GM21529 (cell line): ENCODE results near the gene ANKRD66.
"Not testable (repeated sequence)": the region's sequence is repeated elsewhere in the genome, so short reads cannot be mapped to it uniquely, and the experiment has no call there.

Source experiments
- ATAC-seq: cut with Tn5 transposase; IDR thresholded peaks from one replicate; pipeline ENCODE4 v1.9.1; 2021; ENCODE audit not compliant: unreplicated experiment

ANKRD66 gene

DNA sequence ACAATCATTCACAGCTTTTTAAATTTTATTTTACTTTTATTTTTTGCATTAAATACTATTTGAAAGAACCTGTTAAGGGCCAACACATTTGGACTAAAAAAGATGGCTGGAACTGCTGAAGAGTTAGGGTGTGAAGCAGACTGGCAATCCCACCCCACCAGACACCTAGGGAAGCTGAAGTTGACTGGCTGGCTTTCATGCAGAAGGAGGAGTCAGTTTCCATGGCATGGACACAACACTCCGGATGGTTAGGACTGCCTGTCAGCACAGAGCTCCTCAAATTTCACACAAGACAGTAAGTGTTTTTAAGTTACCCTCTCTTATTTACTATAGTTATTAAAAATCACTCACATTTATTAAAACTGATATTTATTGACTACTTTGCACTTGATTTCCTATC is at the start of gene ANKRD66:
TSS of gene ANKRD66 (plus strand) at position 238 of the 400 bp plus-strand sequence. CDS start 5,016 bp downstream, outside the sequence.
- no peak for ATAC-seq

DNA sequence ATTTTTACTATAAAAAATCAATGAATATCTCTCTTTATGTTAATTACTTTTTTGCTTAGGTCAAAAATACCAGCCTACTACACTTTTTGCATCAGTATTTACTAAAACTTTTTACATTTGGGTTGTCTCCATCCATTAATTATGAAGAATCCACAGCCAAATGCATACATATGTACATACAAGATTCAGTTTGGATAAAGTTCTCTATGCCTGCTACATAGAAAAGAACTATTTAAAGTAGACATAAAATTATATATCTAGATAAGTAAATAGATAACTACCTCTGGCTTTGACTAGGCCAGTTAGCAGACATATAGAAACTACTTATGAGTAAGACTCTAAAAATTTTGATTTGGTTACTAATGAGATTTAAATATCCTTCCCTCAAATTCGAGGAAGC is 46.8 kb upstream of the ANKRD66 start:
- ATAC-seq: no peak

DNA sequence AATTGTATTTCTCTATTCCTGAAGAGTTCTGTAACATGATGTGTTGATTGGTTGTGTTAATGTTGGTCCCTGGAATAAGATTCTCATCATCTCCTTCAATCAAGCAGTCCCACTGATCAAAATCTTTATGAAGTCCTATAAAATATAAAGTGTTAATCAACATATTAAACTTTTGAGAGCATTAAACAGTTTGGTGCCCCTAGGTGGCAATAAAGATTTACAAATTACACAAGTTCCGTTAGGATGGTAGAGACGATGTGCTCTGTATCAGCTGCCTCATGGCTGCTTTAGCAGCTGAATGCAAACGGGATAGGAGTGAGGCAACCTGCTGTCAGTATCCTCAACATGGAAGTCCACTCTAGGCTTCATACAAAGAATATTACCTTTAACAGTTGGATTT is 42.2 kb upstream of the ANKRD66 start:
- no peak for ATAC-seq

DNA sequence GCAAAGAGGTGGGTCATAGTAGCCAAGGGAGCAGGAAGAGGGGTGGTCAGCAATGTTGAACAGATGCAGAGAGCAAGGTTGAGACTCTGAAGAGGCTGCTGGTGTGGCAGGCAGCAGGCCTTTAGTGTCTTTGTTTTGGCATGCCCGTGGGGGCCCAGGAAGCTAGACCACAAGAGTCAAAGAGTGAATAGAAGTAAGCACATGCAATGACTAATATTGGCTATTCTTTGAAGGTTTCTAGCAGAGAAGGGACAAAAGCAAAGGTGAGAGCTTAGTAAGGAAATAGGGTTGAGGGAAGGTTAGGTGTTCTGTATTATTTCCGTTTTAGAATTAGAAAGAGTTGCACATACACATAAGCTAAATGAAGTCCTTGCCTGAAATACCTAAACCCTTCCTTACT is 40.3 kb upstream of the ANKRD66 start:
- ATAC-seq: no peak

DNA sequence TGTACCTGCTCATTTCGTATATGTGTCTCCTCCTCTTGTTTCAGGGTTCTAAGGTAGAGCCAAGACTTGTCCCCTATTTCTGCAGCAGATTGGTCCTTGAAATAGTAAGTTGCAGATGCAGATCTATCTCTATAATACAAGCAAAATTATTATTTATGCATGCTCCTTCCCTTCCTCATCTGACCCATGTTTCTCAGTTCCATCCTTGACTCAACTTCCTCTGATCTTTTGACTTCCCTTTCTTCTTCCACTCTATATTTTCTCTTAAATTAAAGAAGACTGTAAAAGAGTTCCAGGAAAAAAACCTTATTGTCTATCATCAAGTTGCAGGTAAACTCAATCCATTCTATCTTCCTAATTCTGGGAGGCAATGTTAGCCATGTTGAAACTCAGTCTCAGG is 35.2 kb upstream of the ANKRD66 start:
- ATAC-seq: no peak

DNA sequence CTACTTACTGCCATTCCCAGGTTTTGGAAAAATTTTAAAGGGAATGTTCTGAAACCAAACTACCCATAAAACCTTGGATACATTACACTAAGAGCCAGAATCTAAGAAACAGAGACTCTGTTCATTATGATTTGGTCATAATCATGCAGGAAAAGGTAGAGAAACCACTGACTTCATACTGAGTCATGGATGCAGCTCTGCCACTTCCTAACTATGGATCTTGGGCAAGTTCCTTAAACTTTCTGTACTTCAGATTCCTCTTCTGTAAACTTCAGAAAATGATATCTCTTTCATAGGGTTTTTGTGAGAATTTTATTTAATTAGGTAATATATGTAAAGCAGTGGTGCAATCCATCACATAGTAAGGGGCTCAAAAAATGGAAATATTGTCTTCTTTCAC is 31.6 kb upstream of the ANKRD66 start:
- no peak for ATAC-seq

DNA sequence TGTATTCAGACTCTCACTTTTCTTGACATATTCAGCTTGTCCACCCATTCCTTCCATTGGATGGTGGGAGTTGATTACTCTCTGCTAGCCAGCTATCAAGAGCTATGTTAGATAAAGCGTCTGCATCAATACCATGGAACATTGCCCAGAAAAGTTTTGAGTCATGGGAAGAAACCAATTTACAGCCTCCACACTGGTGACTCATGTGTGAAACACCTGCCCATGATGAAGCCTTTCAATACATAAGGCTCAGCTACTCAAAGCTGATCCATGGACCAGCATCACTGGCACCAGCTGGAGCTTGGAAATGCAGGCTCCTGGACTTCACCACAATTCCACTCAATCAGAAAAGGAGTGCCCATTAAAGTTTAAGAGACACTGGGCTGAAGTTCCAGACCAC is 27.6 kb upstream of the ANKRD66 start:
- no peak for ATAC-seq

DNA sequence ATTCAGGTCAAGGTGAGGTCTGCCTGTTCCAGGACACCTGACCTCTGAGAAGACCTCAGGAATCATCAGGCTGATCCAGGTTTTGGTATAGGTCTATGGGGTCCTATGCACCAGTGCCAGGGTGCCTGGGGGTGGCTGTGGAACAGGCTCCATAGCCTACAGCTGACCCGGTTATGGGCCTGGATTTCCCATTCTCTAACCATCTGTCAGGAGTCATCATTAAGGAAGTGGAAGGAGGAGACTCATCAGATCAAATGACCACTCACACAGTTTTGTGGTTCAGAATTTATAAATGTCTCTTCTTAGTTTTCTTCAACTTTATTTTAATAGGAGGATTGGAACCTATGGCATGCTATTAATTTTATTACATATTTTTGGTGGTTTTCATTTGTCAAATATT is 26.3 kb upstream of the ANKRD66 start:
- no peak for ATAC-seq

DNA sequence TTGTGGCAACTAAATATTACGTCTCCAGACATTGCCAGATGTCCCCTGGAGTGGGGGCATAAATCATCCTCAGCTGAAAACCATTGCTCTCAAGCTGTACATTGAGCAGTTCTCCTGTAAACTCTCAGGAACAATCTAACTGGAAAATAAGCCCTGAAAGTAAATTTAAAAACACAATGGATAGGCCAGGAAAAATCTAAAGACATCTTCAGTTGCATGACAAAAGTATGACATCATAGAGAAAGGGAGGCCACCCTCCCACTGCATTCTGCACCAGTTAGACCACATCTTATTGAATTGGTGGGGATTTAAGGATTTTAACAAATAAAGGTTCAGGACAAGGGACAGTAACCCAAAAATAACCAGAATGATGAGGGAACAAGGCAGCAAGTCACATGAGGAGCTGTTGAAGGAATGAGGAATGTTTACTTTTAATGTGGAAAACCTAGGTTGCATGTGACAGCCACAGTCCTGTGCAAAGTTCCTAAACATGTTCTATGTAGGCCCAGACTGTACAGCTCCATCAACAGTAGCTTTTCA is 16.9 kb upstream of the ANKRD66 start:
- no peak for ATAC-seq

DNA sequence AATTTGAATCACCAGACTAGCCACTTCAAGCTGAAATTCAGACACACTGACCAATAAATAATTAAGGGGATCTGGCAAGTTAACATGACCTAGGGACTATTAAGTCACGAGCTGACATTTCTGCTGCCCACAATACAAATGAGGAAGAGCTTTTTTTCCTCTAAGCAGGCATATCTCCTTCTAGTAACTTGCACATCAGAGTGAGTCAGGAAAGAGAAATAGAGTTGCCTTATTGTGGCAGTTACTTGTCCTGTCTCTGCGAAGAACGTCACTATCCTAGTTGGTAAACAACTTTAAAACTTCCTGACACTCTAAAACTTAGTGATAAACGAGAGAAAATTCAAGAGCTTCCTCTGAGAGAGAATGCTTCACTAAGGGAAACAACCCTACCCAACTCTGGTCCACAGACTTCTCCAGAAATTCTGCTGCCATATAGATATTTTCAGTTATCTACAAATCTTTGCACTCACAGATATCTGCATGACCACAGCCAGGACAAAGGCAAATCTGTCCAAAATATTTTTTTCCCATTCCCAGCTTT is 15.7 kb upstream of the ANKRD66 start:
- ATAC-seq: no peak

DNA sequence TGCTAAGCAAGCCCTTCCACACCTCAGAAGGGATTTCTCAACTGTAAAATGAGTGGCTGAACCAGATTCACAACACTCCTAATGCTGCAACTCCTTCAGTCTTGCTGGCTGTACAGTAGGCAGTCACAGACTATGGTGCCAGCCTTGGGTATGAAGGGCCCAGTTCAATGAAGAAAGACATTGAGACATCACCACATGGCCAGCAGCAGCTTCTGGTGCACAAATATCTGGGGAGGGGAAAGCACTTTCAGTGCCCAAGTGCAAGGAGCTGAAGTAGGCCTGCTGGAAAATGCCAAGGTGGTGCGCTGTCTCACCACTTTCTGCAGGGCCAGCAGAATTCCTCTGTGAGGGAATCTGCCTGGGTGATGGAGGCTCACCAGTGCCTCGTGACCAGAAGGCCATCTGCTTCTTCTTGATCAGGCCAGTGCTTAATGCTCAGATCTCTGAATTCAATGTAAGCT is 13.4 kb upstream of the ANKRD66 start:
- no peak for ATAC-seq

DNA sequence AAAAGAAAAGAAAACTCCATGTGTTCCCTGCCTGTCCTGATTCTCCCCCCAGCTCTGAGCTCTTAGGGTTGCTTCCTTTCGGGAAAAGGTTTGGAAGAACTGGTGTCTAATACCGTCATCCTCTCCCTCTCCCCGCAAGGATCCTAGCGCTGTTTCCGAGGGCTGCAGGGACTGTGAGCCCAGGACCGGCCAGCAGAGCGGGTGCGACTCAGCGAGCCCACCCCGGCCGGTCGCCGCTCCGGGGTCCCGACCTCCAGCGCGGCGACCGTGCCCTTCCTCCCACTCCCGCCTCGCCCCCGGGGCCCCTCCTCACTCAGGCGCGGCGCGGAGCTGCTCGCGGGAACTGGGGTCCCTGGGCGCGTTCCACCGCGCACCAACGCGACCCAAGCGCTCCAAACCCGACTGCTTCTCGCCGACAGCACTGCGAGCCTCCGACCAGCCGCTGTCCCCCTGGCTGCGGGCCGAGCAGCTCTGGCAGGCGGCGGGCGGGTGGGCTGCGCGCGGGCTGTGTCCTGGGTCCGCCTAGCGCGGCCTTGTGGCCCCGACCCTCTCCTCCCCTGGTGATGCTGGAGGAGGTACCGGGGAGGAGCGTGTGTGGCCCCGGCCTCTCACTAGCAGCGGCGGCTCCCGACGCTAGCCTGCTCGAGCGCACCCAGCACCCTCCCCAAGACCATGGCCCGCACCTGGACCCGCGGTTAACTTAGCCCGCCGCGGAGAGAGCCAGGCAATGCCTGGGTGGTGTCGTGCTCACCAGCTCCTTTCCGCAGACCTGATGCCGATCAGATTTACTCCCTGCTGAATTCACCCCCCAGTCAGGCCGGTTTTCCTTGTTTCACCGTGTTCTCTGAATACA is 11.6 kb upstream of the ANKRD66 start, which contains the start of gene PLA2G7:
TSS of gene PLA2G7 (minus strand) at position 509 of the 853 bp plus-strand sequence. CDS start 12,484 bp downstream, outside the sequence.
- no peak for ATAC-seq

DNA sequence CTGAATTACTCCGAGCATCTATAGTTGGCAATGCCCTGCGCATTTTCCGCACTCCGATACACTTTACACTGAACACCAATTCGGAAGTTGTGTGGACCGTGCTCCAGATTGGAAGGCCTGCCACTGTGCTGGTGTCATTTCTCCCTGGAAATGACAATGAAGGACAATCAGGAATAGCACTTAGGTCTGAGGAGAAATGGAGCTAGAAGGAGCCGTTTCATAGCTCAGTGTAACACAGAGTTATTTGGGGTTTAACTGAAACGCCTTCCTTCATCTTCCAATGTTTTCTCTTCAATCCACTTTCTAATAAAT is 11.1 kb upstream of the ANKRD66 start:
- no peak for ATAC-seq

DNA sequence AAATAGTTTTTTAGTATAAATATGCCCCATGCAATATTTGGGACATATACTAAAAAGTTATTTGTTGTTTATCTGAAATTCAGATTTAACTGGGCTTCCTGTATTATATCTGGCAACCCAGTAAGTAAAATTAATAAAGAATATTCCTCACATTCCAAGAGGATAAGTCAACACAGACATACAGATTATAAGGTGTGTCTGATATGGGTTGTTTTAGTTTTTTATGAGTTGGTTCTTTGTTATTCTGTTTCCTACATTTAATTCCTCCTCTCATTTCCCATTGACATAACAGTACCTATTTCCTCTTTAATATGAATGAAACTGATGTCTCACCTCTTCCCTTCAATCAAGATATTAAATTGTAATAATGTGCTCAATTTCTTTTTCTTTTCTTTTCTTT is 9.8 kb upstream of the ANKRD66 start:
- ATAC-seq: no peak

DNA sequence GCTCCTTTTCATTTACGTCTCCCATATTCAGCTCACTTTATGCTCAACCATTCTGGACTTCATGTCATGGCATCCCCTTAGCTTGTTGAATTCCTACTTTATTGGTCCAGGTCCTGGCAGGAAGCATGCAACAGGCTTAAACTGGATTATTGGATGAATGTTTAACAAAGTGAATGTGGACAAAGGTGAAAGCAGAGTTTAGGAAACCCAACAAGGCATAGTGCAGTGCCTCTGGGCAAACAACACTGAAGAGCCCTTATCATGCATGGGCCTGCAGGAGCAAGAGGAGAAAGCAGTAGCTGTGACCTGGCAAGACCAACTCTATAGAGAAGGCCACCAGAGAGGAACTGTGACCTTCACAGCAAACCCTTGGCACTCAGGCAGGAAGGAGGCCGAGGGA is 5.3 kb upstream of the ANKRD66 start:
- no peak for ATAC-seq

DNA sequence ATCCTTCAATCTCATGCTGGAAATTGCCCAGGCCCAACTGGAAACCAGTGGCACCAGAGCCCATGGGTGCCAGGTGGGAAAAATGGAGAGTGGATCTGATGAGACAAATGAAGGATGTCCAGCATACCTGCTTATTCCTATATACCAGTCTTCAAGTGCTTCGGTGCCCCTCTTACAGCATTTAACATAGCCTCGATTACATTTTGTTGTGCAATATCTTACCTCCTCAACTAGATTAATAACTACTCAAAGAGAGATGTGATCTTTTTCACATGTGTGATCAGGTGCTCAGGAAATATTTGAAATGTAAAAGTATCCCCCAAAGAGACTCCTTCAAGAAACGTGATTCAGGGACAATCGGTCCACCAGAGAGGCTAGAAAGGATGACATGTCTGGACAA is 4.8 kb upstream of the ANKRD66 start:
- ATAC-seq: no peak

DNA sequence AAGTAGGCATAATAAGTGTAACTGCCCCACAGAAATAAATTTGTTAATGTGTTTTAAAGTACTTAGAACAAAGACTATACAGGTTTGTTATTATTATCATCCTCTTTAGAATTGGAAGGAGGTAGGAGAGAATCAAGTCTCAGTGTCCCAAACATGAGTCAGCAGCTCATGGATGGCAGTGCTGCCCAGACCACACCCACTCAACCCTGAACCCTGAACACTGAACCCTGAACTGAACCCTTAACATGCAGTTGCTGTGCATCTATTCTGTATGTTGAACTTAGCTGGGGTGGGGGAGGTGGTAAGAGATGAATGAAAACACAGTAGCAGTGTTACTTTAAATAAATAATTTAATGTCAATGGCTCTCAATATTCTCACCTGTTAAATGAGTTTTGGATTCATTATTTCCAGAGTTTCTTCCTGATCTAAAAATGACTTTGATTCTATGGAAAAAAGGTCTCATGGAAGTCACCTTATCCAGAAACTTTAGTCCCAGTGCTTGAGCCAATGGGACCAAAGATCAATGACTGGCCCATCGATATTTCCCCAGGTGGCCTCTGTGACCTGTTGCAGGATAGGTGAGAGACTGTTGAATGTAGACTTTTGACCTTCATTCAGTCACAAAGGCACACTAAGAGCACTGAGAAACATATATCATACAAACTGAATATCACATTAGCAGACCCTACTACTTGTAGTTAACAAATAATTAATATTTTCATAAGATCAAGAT is 3.1 kb upstream of the ANKRD66 start:
- no peak for ATAC-seq

DNA sequence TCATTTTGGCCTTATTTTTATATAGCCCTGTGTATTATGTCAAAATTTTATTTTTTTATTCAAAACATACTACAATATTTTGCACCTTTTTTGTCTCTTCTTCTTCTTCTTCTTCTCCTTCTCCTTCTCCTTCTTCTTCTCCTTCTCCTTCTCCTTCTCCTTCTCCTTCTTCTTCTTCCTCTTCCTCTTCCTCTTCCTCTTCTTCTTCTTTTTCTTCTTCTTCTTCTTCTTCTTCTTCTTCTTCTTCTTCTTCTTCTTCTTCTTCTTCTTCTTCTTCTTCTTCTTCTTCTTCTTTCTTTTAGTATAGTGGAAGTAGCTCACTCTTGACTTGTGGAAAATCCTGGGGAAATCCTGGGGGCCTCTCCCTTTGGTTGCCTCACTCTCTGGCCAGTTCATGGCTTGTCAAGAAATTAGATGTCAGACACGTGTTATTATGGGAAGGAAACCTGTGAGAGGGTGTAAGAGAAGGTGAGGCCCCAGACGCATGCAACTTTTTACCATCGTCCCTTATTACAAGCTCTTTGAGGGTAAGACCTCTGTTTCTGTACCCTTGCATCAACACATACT is 2.5 kb upstream of the ANKRD66 start:
- not testable (repeated sequence) for ATAC-seq

DNA sequence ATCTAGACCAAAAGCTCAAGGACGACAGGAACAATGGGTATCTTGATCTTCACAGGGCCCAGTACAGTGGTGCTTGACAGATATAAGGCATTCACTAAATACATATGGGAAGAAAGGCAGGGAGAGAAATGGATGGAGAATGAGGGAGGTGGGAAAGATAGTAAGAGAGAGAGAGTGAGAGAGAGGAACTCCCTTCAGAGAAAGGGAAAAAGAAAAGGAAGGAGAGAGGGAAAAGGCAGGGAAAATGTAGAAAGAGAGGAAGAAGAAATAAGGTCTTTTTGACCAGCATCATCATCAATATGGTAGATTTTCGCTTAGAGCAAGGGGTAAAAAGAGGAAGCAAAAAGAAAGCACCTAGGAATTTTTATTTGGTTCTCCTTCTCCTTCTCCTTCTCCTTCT is 760 bp upstream of the ANKRD66 start:
- ATAC-seq: no peak

DNA sequence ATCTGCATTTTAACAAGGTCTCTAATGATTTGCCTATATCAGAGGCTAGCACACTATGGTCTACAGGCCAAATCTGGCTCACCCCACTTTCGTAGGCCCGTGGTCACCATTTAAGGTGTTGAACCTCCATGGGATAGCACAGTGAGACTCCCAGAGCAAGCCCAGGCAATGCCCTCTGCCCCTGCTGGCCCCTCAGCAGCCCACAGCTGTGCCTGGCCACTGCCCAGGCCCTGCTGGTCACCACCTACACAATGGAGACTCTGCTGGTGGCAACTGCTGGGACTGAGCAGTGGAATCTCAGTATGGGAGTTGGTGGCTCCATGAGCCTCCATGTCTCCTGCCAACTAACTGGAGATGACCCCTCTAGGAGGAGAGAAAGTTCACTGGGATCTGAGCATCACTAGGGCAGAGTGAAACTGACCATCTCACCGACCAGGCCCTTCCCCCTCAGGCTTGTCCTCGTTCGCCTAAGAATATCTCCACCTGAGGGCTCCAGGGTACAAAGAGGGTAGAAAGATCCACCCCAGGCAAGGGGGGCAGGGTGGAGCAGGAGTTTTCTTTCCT is 2.3 kb downstream of the ANKRD66 start:
- ATAC-seq: no peak

DNA sequence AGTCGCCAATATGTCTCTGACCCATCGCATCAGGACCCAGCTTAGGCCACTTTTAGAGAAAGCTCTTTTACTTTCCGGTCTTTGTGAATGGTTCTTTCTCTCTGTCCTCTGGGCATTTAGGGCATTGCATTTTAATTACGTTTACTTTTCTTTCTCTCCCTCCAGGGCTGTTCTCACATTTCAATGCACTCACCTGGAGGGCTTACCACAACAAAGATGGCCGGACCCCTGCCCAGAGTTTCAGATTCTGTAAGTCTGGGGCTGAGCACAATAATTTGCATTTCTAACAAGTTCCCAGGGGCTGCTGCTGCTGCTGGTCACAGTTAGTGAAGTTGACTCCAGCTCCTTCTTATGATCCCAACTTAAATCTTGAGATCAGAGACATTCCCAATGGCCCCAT is 3.0 kb downstream of the ANKRD66 start:
- no peak for ATAC-seq
